ENCODE results near the gene RNF112.

RNF112 gene

DNA sequence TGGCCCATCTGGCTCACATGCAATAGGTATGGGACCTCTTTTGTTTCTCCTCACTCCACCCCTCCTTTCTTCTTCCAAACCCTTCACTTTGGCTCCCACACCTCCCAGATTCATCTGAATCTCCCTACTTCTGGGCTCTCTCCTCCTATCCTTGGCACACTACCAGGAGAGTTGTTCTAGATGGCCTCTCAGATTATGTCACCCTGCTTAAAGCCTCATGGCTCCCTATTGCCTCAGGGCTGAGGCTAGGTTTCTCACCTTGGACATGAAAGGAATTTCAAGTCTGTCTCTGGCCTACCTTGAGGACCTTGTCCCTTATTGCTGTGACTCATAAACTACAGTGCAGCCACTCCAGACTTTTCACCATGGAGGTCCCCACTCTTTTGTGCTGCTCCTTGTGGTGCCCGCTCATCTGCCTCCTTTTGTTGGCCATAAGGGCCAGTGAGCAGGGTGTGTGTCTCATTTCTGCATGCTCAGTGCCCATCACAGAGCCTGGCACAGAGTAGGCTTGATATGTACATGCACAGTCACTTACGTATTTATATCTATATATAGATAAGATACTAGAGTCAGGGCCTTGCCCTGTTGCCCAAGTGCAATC, 23.0 kb upstream of the RNF112 start (continued):
- TF ChIP-seq, protein P1, sequence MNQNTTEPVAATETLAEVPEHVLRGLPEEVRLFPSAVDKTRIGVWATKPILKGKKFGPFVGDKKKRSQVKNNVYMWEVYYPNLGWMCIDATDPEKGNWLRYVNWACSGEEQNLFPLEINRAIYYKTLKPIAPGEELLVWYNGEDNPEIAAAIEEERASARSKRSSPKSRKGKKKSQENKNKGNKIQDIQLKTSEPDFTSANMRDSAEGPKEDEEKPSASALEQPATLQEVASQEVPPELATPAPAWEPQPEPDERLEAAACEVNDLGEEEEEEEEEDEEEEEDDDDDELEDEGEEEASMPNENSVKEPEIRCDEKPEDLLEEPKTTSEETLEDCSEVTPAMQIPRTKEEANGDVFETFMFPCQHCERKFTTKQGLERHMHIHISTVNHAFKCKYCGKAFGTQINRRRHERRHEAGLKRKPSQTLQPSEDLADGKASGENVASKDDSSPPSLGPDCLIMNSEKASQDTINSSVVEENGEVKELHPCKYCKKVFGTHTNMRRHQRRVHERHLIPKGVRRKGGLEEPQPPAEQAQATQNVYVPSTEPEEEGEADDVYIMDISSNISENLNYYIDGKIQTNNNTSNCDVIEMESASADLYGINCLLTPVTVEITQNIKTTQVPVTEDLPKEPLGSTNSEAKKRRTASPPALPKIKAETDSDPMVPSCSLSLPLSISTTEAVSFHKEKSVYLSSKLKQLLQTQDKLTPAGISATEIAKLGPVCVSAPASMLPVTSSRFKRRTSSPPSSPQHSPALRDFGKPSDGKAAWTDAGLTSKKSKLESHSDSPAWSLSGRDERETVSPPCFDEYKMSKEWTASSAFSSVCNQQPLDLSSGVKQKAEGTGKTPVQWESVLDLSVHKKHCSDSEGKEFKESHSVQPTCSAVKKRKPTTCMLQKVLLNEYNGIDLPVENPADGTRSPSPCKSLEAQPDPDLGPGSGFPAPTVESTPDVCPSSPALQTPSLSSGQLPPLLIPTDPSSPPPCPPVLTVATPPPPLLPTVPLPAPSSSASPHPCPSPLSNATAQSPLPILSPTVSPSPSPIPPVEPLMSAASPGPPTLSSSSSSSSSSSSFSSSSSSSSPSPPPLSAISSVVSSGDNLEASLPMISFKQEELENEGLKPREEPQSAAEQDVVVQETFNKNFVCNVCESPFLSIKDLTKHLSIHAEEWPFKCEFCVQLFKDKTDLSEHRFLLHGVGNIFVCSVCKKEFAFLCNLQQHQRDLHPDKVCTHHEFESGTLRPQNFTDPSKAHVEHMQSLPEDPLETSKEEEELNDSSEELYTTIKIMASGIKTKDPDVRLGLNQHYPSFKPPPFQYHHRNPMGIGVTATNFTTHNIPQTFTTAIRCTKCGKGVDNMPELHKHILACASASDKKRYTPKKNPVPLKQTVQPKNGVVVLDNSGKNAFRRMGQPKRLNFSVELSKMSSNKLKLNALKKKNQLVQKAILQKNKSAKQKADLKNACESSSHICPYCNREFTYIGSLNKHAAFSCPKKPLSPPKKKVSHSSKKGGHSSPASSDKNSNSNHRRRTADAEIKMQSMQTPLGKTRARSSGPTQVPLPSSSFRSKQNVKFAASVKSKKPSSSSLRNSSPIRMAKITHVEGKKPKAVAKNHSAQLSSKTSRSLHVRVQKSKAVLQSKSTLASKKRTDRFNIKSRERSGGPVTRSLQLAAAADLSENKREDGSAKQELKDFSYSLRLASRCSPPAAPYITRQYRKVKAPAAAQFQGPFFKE (tag by site-specific recombination; IDR thresholded peaks at IDR 0.05; ENCODE audit: borderline replicate concordance), result no peak
- no peak for TF ChIP-seq ZIC2 (tag by site-specific recombination; IDR thresholded peaks at IDR 0.05)
- TF ChIP-seq, protein P2, sequence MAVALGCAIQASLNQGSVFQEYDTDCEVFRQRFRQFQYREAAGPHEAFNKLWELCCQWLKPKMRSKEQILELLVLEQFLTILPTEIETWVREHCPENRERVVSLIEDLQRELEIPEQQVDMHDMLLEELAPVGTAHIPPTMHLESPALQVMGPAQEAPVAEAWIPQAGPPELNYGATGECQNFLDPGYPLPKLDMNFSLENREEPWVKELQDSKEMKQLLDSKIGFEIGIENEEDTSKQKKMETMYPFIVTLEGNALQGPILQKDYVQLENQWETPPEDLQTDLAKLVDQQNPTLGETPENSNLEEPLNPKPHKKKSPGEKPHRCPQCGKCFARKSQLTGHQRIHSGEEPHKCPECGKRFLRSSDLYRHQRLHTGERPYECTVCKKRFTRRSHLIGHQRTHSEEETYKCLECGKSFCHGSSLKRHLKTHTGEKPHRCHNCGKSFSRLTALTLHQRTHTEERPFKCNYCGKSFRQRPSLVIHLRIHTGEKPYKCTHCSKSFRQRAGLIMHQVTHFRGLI (tag by site-specific recombination; IDR thresholded peaks at IDR 0.05), result no peak
- no peak for TF ChIP-seq SCRT1 (tag by site-specific recombination; IDR thresholded peaks at IDR 0.05; ENCODE audit: borderline replicate concordance)

DNA sequence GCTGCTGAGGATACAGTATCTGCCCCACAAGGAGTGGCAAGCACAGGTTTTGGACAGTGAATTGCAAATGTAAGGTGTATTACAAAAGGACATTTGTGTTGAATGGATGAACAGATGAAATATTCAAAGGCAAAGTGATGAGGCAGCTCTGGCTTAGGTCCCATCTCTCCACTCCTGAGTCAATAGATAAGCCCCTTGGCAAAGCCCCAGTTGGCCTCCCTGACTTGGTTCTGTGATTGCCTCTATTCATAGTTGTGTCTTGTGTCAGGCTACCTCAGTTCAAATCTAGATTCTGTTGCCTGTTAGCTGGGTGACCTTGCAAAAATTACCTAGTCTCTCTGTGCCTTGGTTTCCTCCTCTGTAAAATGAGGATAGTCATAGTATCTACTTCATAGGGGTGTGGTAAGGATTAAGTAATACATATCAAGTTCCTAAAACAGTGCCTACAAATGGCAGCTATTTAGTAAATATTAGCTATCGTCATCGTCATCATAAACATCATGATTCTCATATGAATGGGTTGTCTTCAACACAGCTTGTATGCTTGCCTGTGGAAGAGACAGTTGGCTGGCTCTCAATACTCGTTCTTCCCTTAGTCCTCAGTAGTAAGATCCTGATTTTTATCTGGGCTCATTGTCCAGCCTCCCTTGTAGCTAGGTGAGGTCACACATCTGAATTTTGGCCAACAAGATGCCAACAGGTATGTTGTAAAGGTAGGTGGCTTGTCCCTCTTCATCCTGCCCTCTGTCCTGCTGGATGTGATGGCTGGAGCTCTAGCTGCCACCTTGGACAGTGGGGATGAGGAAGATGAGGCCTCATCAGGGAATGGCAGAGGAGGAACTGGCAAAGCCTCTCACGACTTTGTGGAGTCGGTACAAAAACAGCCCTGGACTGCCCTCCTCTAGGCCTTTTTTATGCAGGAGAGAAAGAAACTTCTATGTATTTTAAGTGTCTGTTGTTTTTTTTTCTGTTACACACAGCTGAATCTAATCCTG, 21.9 kb upstream of the RNF112 start:
- H3K4me3 ChIP-seq (ENCODE audit: low read depth, low read length), result no peak overlapping the region
- ChIA-PET POLR2A (interaction anchor here (0.7 to 5.6 kb wide), 3 partner anchors 11 to 24 kb away, joined by 3 to 57 read pairs (median 3); partner anchors contain the start of gene MAPK7), CTCF (interaction anchor here (0.6 to 2.6 kb wide), 4 partner anchors 22 to 59 kb away, joined by 3 to 8 read pairs (median 4); partner anchors contain the start of genes B9D1 and RNF112)
- no peaks in the 10 kb centered on the region for H3K9me3 ChIP-seq (ENCODE audit: control insufficient read depth, insufficient read depth, low read depth, low read length)
- no peak overlapping the region for H3K27ac ChIP-seq (ENCODE audit: extremely low read depth, low read depth, low read length)
- peaks cover 17% of the 10 kb centered on the region for H3K4me1 ChIP-seq (ENCODE audit: control insufficient read depth, insufficient read depth, low read length)
- peaks cover 2 to 14% of the 10 kb centered on the region in 2 experiments for H3K36me3 ChIP-seq (ENCODE audit: control insufficient read depth in 2 of 2, insufficient read depth in 1 of 2, low read length in 2 of 2)
- peak; percentile 31; the same call in 1 of the 2 replicates for TF ChIP-seq ZNF768 (tag by site-specific recombination; IDR thresholded peaks at IDR 0.05)
- TF ChIP-seq, protein P3, sequence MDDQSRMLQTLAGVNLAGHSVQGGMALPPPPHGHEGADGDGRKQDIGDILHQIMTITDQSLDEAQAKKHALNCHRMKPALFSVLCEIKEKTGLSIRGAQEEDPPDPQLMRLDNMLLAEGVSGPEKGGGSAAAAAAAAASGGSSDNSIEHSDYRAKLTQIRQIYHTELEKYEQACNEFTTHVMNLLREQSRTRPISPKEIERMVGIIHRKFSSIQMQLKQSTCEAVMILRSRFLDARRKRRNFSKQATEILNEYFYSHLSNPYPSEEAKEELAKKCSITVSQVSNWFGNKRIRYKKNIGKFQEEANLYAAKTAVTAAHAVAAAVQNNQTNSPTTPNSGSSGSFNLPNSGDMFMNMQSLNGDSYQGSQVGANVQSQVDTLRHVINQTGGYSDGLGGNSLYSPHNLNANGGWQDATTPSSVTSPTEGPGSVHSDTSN (CRISPR knock-in tag; IDR thresholded peaks at IDR 0.05), result no peak

DNA sequence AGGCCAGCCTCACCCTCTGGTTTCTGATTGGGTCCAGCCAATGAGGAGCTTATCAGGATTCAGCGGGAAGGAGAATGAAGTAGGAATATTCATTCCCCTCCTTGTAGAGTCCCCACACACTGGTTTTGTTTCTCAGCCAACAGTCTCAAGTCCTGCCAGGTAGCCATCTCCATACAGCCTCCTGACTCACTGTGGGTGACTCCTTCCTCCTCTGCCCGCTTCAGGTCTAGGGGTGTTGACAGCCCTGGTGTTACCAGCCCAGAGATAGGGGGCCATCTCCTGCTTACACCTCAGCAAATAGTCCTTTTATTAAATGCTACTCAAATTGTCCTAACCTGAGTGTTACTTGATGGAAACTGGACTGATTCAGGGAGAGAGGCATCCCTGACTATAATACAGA, 20.1 kb upstream of the RNF112 start:
- Histone ChIP-seq H3K27ac (ENCODE audit: extremely low read depth, low read depth, low read length) (no peak overlapping the region), H3K9me3 (ENCODE audit: control insufficient read depth, insufficient read depth, low read depth, low read length) (no peaks in the 10 kb centered on the region), H3K4me1 (ENCODE audit: control insufficient read depth, insufficient read depth, low read length) (peaks cover 14% of the 10 kb centered on the region), H3K36me3 (ENCODE audit: control insufficient read depth in 2 of 2, insufficient read depth in 1 of 2, low read length in 2 of 2) (no peaks in the 10 kb centered on the region; a peak in 1 of 3 replicates), H3K4me3 (ENCODE audit: low read depth, low read length) (no peak overlapping the region)
- ChIA-PET POLR2A (interaction anchor here (5.6 kb wide), 1 partner anchor 13 kb away, joined by 57 read pairs; the partner anchor contains the start of gene MAPK7), CTCF (interaction anchor here (0.6 to 1.2 kb wide), 2 partner anchors 375 to 1580 kb away, joined by 3 read pairs; no protein-coding TSS in a partner anchor)
- TF ChIP-seq ZNF473 (tag by site-specific recombination; IDR thresholded peaks at IDR 0.05) (no peak), ZNF785 (tag by site-specific recombination; IDR thresholded peaks at IDR 0.05) (no peak), ZNF146 (tag by site-specific recombination; IDR thresholded peaks at IDR 0.05) (no peak), PRDM1 (tag by site-specific recombination; IDR thresholded peaks at IDR 0.05) (no peak), ZFP69B (tag by site-specific recombination; IDR thresholded peaks at IDR 0.05) (no peak), ZNF76 (tag by site-specific recombination; IDR thresholded peaks at IDR 0.05; ENCODE audit: borderline replicate concordance, low read depth) (no peak), ZNF335 (tag by site-specific recombination; conservative IDR thresholded peaks at IDR 0.05) (no peak), ZNF366 (tag by site-specific recombination; conservative IDR thresholded peaks at IDR 0.05) (no peak), ZNF423 (tag by site-specific recombination; IDR thresholded peaks at IDR 0.05) (no peak), ZNF830 (tag by site-specific recombination; IDR thresholded peaks at IDR 0.05; ENCODE audit: low read depth) (no peak), ZNF23 (tag by site-specific recombination; IDR thresholded peaks at IDR 0.05; ENCODE audit: borderline replicate concordance) (no peak)
- TF ChIP-seq, protein P4, sequence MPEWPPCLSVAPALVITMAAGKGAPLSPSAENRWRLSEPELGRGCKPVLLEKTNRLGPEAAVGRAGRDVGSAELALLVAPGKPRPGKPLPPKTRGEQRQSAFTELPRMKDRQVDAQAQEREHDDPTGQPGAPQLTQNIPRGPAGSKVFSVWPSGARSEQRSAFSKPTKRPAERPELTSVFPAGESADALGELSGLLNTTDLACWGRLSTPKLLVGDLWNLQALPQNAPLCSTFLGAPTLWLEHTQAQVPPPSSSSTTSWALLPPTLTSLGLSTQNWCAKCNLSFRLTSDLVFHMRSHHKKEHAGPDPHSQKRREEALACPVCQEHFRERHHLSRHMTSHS (tag by site-specific recombination; IDR thresholded peaks at IDR 0.05), result no peak
- TF ChIP-seq, protein P5, sequence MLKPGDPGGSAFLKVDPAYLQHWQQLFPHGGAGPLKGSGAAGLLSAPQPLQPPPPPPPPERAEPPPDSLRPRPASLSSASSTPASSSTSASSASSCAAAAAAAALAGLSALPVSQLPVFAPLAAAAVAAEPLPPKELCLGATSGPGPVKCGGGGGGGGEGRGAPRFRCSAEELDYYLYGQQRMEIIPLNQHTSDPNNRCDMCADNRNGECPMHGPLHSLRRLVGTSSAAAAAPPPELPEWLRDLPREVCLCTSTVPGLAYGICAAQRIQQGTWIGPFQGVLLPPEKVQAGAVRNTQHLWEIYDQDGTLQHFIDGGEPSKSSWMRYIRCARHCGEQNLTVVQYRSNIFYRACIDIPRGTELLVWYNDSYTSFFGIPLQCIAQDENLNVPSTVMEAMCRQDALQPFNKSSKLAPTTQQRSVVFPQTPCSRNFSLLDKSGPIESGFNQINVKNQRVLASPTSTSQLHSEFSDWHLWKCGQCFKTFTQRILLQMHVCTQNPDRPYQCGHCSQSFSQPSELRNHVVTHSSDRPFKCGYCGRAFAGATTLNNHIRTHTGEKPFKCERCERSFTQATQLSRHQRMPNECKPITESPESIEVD (tag by site-specific recombination; IDR thresholded peaks at IDR 0.05), result no peak

All from HEK293 (cell line).